ENCODE results near the gene NEDD8.

The NEDD8 gene

GRCh38 chr14:24264298-24264697, 32.1 kb upstream of the NEDD8 start:
- no peak for DNase-seq (ENCODE audit: low read depth in 2 of 2, low spot score in 1 of 2)

- DNase-seq (ENCODE audit: low read depth in 2 of 2, low spot score in 1 of 2), result no peak
Observed at GRCh38 chr14:24263848-24264247, 31.7 kb upstream of the NEDD8 start.

- DNase-seq (ENCODE audit: low read depth in 2 of 2, low spot score in 1 of 2), result no peak
Observed at GRCh38 chr14:24262821-24263733, 30.9 kb upstream of the NEDD8 start, which contains the start of gene TGM1. TSS of gene TGM1 (minus strand) at chr14:24263177. CDS start at chr14:24262352, 825 bp downstream.

GRCh38 chr14:24261969-24262327, 29.8 kb upstream of the NEDD8 start:
- DNase-seq (ENCODE audit: low read depth in 2 of 2, low spot score in 1 of 2), result no peak

GRCh38 chr14:24261256-24261968, 29.2 kb upstream of the NEDD8 start:
- DNase-seq (ENCODE audit: low read depth in 2 of 2, low spot score in 1 of 2), result no peak

GRCh38 chr14:24260780-24261157, 28.6 kb upstream of the NEDD8 start:
- no peak for DNase-seq (ENCODE audit: low read depth in 2 of 2, low spot score in 1 of 2)

GRCh38 chr14:24260026-24260779, 28.0 kb upstream of the NEDD8 start:
- DNase-seq (ENCODE audit: low read depth in 2 of 2, low spot score in 1 of 2), result no peak

GRCh38 chr14:24259282-24260025, 27.3 kb upstream of the NEDD8 start:
- no peak for DNase-seq (ENCODE audit: low read depth in 2 of 2, low spot score in 1 of 2)

GRCh38 chr14:24258548-24259265, 26.5 kb upstream of the NEDD8 start:
- no peak for DNase-seq (ENCODE audit: low read depth in 2 of 2, low spot score in 1 of 2)

- DNase-seq (ENCODE audit: low read depth in 2 of 2, low spot score in 1 of 2), result no peak
Observed at GRCh38 chr14:24258119-24258518, 26.0 kb upstream of the NEDD8 start.

GRCh38 chr14:24256960-24257359, 24.8 kb upstream of the NEDD8 start:
- no peak for DNase-seq (ENCODE audit: low read depth in 2 of 2, low spot score in 1 of 2)

- DNase-seq (ENCODE audit: low read depth in 2 of 2, low spot score in 1 of 2), result no peak
Observed at GRCh38 chr14:24255931-24256711, 24.0 kb upstream of the NEDD8 start.

- no peak for DNase-seq (ENCODE audit: low read depth in 2 of 2, low spot score in 1 of 2)
Observed at GRCh38 chr14:24255438-24255837, 23.3 kb upstream of the NEDD8 start.

- DNase-seq (ENCODE audit: low read depth in 2 of 2, low spot score in 1 of 2), result no peak
Observed at GRCh38 chr14:24254630-24255392, 22.6 kb upstream of the NEDD8 start.

- no peak for DNase-seq (ENCODE audit: low read depth in 2 of 2, low spot score in 1 of 2)
Observed at GRCh38 chr14:24253936-24254335, 21.8 kb upstream of the NEDD8 start.

- DNase-seq (ENCODE audit: low read depth in 2 of 2, low spot score in 1 of 2), result no peak
Observed at GRCh38 chr14:24252289-24253124, 20.3 kb upstream of the NEDD8 start.

GRCh38 chr14:24251880-24252288, 19.7 kb upstream of the NEDD8 start:
- DNase-seq (ENCODE audit: low read depth in 2 of 2, low spot score in 1 of 2), result no peak

- DNase-seq (ENCODE audit: low read depth in 2 of 2, low spot score in 1 of 2), result no peak
Observed at GRCh38 chr14:24250354-24250753, 18.2 kb upstream of the NEDD8 start.
